PC-3 (cell line): Measurements from ENCODE around the gene TMC2. TPM values are rescaled to one million over a fixed set of nuclear protein-coding genes. Genes with fewer than 3 reads are reported as not detected.
A peak's percentile ranks its signal among the peaks of the same experiment; 100 is the strongest.

ENCODE experiments used
- ATAC-seq: fragments of 200-7000 bp; cut with Tn5 transposase; 2 replicates; pipeline ENCODE4 v1.9.1; 2020; ENCODE audit warnings: mild to moderate bottlenecking, moderate library complexity
- BruUV-seq: library from RNA; stranded (reverse); fragments of 400-500 nt; replicated peaks from 2 replicates; lab custom pipeline; 2021; lab: Mats Ljungman, UMichigan
- CTCF ChIA-PET: fragments of 300-600 bp; sonication (Branson Sonifier 250); formaldehyde crosslinking; loops from one replicate; lab custom pipeline; 2022; ENCODE audit warnings: antibody characterized with exemption; lab: Charles Lee
- POLR2A ChIA-PET: fragments of 300-600 bp; sonication (Branson Sonifier 250); formaldehyde crosslinking; loops from one replicate; lab custom pipeline; 2022; ENCODE audit warnings: antibody characterized with exemption; ENCODE audit not compliant: unreplicated experiment; lab: Charles Lee
- DNase-seq: peaks from one replicate; pipeline ENCODE4 v3.0.0-alpha.2; 2015
- H2AFZ ChIP-seq: fragments of 300-600 bp; sonication (generic); 2 replicates; pipeline ENCODE4 v1.6.0; 2016; ENCODE audit warnings: antibody characterized with exemption, low read length
- H3F3A ChIP-seq: fragments of 300-600 bp; sonication (generic); one replicate; pipeline ENCODE4 v1.6.0; 2017; ENCODE audit warnings: antibody characterized with exemption, low read length, control low read depth, mild to moderate bottlenecking; ENCODE audit not compliant: unreplicated experiment
- H3K27ac ChIP-seq: fragments of 300-600 bp; sonication (generic); 2 replicates; pipeline ENCODE4 v1.5.1; 2016; ENCODE audit warnings: mild to moderate bottlenecking, low read length
- H3K27me3 ChIP-seq: fragments of 300-600 bp; sonication (generic); 2 replicates; pipeline ENCODE4 v1.6.1; 2016; ENCODE audit warnings: low read length, mixed read lengths
- H3K36me3 ChIP-seq: fragments of 300-600 bp; sonication (generic); 2 replicates; pipeline ENCODE4 v1.6.1; 2016; ENCODE audit warnings: low read depth, mixed run types, low read length, mixed read lengths
- H3K4me1 ChIP-seq: fragments of 300-600 bp; sonication (generic); 2 replicates; pipeline ENCODE4 v1.5.1; 2016; ENCODE audit warnings: low read length; ENCODE audit not compliant: insufficient read depth
- H3K4me2 ChIP-seq: fragments of 300-600 bp; sonication (generic); 2 replicates; pipeline ENCODE4 v1.6.0; 2016; ENCODE audit warnings: low read length
- H3K4me3 ChIP-seq: fragments of 300-600 bp; sonication (generic); 2 replicates; pipeline ENCODE4 v1.5.1; 2016; ENCODE audit warnings: mild to moderate bottlenecking, low read length, mixed read lengths
- H3K79me2 ChIP-seq: fragments of 300-600 bp; sonication (generic); 2 replicates; pipeline ENCODE4 v1.6.1; 2017; ENCODE audit warnings: low read length, mixed read lengths
- H3K9ac ChIP-seq: fragments of 300-600 bp; sonication (generic); 2 replicates; pipeline ENCODE4 v1.6.0; 2016; ENCODE audit warnings: mild to moderate bottlenecking, low read length
- H3K9me2 ChIP-seq: fragments of 300-600 bp; sonication (generic); replicated peaks from 2 replicates; pipeline ENCODE4 v1.6.1; 2016; ENCODE audit warnings: mixed run types, low read length, mixed read lengths
- H3K9me3 ChIP-seq: fragments of 300-600 bp; sonication (generic); 2 replicates; pipeline ENCODE4 v1.6.1; 2016; ENCODE audit warnings: low read length, mixed read lengths
- H4K20me1 ChIP-seq: fragments of 300-600 bp; sonication (generic); 2 replicates; pipeline ENCODE4 v1.6.1; 2016; ENCODE audit warnings: low read length, mixed read lengths
- CTCF ChIP-seq: fragments of 300-600 bp; sonication (generic); conservative IDR thresholded peaks from 2 replicates; pipeline ENCODE4 v1.5.1; 2017; ENCODE audit warnings: antibody characterized with exemption, low read depth, mild to moderate bottlenecking, low read length
- EZH2 ChIP-seq: fragments of 300-600 bp; sonication (generic); IDR thresholded peaks from one replicate; pipeline ENCODE4 v1.6.1; 2017; ENCODE audit warnings: antibody characterized with exemption, mild to moderate bottlenecking, low read length; ENCODE audit not compliant: unreplicated experiment
- EZH2phosphoT487 ChIP-seq: fragments of 300-600 bp; sonication (generic); IDR thresholded peaks from 2 replicates; pipeline ENCODE4 v1.6.1; 2018; ENCODE audit warnings: mild to moderate bottlenecking, antibody characterized with exemption, low read length, borderline replicate concordance
- intact Hi-C: fragments of 100-400 bp; cut with micrococcal nuclease; formaldehyde crosslinking; loops from 2 replicates; pipeline ENCODE4 v1.9.0; 2023
- total RNA-seq: library from RNA; depleted of rRNA; stranded (reverse); fragments of >200 nt; gene quantifications from 2 replicates; pipeline ENCODE4 v1.2.3, GENCODE V29; 2014

Gene TMC2
- total RNA-seq, 1 experiment from 2014 or later = not detected

DNA sequence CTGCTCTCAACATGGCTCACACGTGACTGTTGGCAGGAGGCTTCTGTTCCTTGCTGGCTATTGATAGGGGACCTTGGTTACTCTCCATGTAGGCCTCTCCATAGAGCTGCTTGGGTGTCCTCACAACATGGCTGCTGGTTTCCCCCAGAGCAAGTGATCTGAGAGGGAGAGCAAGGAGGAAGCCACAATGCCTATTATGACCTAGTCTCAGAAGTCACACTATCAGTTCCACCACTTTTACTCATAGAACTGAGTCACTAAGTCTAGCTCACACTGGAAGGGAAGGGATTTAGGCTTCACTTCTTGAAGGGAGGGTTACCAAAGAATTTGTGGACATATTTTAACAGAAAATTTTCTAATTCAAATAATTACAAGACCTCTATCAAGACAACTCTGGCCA, 107.3 kb downstream of the TMC2 start:
- Histone ChIP-seq H3K9me3 (no peaks in the 10 kb centered on the region), H3K79me2 (no peaks in the 10 kb centered on the region)
- DNase-seq = no peak

GRCh38 chr20:2651772-2652723, 115.7 kb downstream of the TMC2 start, which contains the start of gene NOP56:
NOP56 (plus strand) TSS chr20:2652632; CDS start chr20:2652661, 29 bp downstream.
- POLR2A ChIA-PET = interaction anchor here (0.6 to 1.0 kb wide), 6 partner anchors 9 to 1268 kb away, joined by 3 to 7 read pairs (median 4); partner anchors contain the start of genes ADISSP, IDH3B and SNRPB
- TF ChIP-seq EZH2 = no peak
- no peak for TF ChIP-seq EZH2phosphoT487
- TF ChIP-seq CTCF = no peak
- Histone ChIP-seq H3K4me2 (peak within 1 kb of the TSS; percentile 92), H3K36me3 (peaks cover 44% of the 10 kb centered on the region), H4K20me1 (peaks cover 44% of the 10 kb centered on the region), H3F3A (peaks cover 33% of the 10 kb centered on the region), H3K9me3 (no peaks in the 10 kb centered on the region), H3K27me3 (no peaks in the 10 kb centered on the region), H3K9ac (peak within 1 kb of the TSS; percentile 98), H3K9me2 (no peaks in the 10 kb centered on the region), H3K79me2 (peaks cover 61% of the 10 kb centered on the region), H2AFZ (peak within 1 kb of the TSS; percentile 82), H3K4me1 (peaks cover 25% of the 10 kb centered on the region), H3K4me3 (peak within 1 kb of the TSS; percentile 97), H3K27ac (peak within 1 kb of the TSS; percentile 80)
- intact Hi-C loops = loop anchor here (1.0 kb wide), 1 partner anchor 12 kb away; the partner anchor contains the start of gene IDH3B
- CTCF ChIA-PET = interaction anchor here (0.6 to 1.2 kb wide), 2 partner anchors 68 to 200 kb away, joined by 3 to 5 read pairs; no protein-coding TSS in a partner anchor
- BruUV-seq = TSS peak; percentile 56
- DNase-seq = peak; percentile 94
- peak; percentile 92 for ATAC-seq

More for the DNA sequence above, 107.3 kb downstream of the TMC2 start:
- CTCF ChIA-PET = no interaction called here
- no peaks in the 10 kb centered on the region for H4K20me1 ChIP-seq
- H3K36me3 ChIP-seq = no peaks in the 10 kb centered on the region
- no peak overlapping the region for H2AFZ ChIP-seq
- peaks cover 4% of the 10 kb centered on the region for H3F3A ChIP-seq
- POLR2A ChIA-PET = no interaction called here
- ATAC-seq = no peak
- no peak overlapping the region for H3K9ac ChIP-seq
- intact Hi-C loops = no loop called here
- H3K4me3 ChIP-seq = no peak overlapping the region
- H3K27ac ChIP-seq = no peak overlapping the region
- no peaks in the 10 kb centered on the region for H3K27me3 ChIP-seq
- no peaks in the 10 kb centered on the region for H3K4me1 ChIP-seq
- no peak for TF ChIP-seq CTCF
- no peak for TF ChIP-seq EZH2phosphoT487
- no peak for TF ChIP-seq EZH2
- H3K9me2 ChIP-seq = no peaks in the 10 kb centered on the region
- no peak overlapping the region for H3K4me2 ChIP-seq
- no TSS peak for BruUV-seq
